ENCODE results near the gene CXXC5. TPM values are rescaled to one million over a fixed set of nuclear protein-coding genes. Genes with fewer than 3 reads are reported as not detected.
A peak's percentile ranks its signal among the peaks of the same experiment; 100 is the strongest.

Gene CXXC5
- total and polyA plus RNA-seq, 2 experiments from 2014 or later, result 81.4 to 168 TPM

- peak; percentile 93 for DNase-seq
- H3K4me1 ChIP-seq (ENCODE audit: insufficient read depth), result peaks cover 4% of the 10 kb centered on the region; the same call in 1 of the 2 replicates
- peak overlapping the region; percentile 64 for H3K9ac ChIP-seq
- WGBS, 2 experiments (ENCODE audit: low coverage in 1 of 2, low lambda C conversion rate in 2 of 2, missing lambda C conversion rate in 2 of 2), result 3% methylated on average over 27 to 31 of the region's 44 CpGs
- in situ Hi-C loops (cut with MboI), result no loop called here
- H3K4me2 ChIP-seq (ENCODE audit: unreplicated experiment), result peak overlapping the region; percentile 73
- TF ChIP-seq EZH2phosphoT487 (IDR thresholded peaks at IDR 0.05; ENCODE audit: insufficient read depth, low read depth) (no peak), EZH2 (IDR thresholded peaks at IDR 0.05; ENCODE audit: insufficient read depth, poor library complexity, severe bottlenecking) (no peak)
- peaks cover 9% of the 10 kb centered on the region for H3F3A ChIP-seq (ENCODE audit: insufficient read depth)
- no peaks in the 10 kb centered on the region for H3K9me3 ChIP-seq (ENCODE audit: low read depth)
- no peaks in the 10 kb centered on the region for H4K20me1 ChIP-seq (ENCODE audit: insufficient read depth)
- no peaks in the 10 kb centered on the region for H3K79me2 ChIP-seq (ENCODE audit: insufficient read depth)
- no peaks in the 10 kb centered on the region for H3K36me3 ChIP-seq (ENCODE audit: low read depth)
- H3K27me3 ChIP-seq (replicated peaks; ENCODE audit: insufficient read depth), result no peaks in the 10 kb centered on the region
- H2AFZ ChIP-seq, result peak overlapping the region; percentile 38; the same call in 1 of the 2 replicates
- H3K9me2 ChIP-seq (ENCODE audit: insufficient read depth), result no peaks in the 10 kb centered on the region
- H3K4me3 ChIP-seq, result peak overlapping the region; percentile 49
- peak overlapping the region; percentile 49 for H3K27ac ChIP-seq
These were observed 60.9 kb downstream of the CXXC5 start for GRCh38 chr5:139708877-139709581.

DNA sequence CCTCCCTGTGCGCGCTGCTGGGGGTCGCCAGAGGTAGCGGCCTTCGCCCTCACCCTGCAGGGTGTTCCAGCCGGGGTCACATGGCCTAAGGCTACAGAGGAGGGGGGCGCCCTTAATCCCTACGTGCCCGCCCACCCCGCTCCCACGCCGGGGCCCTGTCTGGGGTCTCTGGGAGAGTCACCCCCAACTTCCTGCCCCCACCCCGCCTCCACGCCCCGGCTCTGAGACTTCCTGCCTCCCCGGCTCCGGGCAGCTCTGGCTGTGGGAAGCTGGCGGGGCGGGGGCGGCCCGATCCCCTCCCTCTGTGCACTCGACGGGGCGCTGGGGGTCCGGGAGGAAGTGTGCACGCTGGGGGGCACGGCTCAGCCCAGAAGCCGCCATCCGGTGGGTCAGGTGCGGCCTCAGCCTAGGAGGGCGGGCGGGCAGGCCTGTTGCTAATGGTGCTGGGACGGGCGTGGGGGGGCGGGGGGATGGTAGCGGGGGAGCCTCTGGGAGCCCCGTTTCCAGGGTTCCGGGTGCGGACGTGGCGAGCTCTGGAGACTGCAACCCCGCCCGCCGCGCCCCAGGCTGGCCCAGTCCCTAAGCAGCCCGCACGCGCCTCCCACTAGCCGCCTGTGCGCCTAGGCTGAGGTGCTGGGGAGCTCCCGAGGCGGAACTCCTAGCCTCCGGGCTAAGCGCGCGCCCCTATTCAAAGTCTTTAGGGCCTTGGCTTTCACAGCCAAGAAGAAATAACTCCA lies 61.6 kb downstream of the CXXC5 start:
- no peaks in the 10 kb centered on the region for H3K9me3 ChIP-seq (ENCODE audit: low read depth)
- no peak for TF ChIP-seq EZH2 (IDR thresholded peaks at IDR 0.05; ENCODE audit: insufficient read depth, poor library complexity, severe bottlenecking)
- TF ChIP-seq EZH2phosphoT487 (IDR thresholded peaks at IDR 0.05; ENCODE audit: insufficient read depth, low read depth), result no peak
- H3K4me1 ChIP-seq (ENCODE audit: insufficient read depth), result peaks cover 4% of the 10 kb centered on the region; the same call in 1 of the 2 replicates
- peak overlapping the region; percentile 49 for H3K27ac ChIP-seq
- in situ Hi-C loops (cut with MboI), result no loop called here
- H3K9me2 ChIP-seq (ENCODE audit: insufficient read depth), result no peaks in the 10 kb centered on the region
- peak overlapping the region; percentile 64 for H3K9ac ChIP-seq
- peak overlapping the region; percentile 49 for H3K4me3 ChIP-seq
- H3K79me2 ChIP-seq (ENCODE audit: insufficient read depth), result no peaks in the 10 kb centered on the region
- WGBS, 2 experiments (ENCODE audit: low coverage in 1 of 2, low lambda C conversion rate in 2 of 2, missing lambda C conversion rate in 2 of 2), result 52 to 73% methylated on average over 12 to 49 of the region's 56 CpGs
- no peaks in the 10 kb centered on the region for H3K27me3 ChIP-seq (replicated peaks; ENCODE audit: insufficient read depth)
- peak overlapping the region; percentile 38; the same call in 1 of the 2 replicates for H2AFZ ChIP-seq
- peak overlapping the region; percentile 73 for H3K4me2 ChIP-seq (ENCODE audit: unreplicated experiment)
- H3F3A ChIP-seq (ENCODE audit: insufficient read depth), result peaks cover 9% of the 10 kb centered on the region
- no peak for DNase-seq
- H3K36me3 ChIP-seq (ENCODE audit: low read depth), result no peaks in the 10 kb centered on the region
- H4K20me1 ChIP-seq (ENCODE audit: insufficient read depth), result no peaks in the 10 kb centered on the region

- Histone ChIP-seq H3K9me2 (ENCODE audit: insufficient read depth) (no peaks in the 10 kb centered on the region), H3K4me3 (peak overlapping the region; percentile 75), H3F3A (ENCODE audit: insufficient read depth) (peaks cover 9% of the 10 kb centered on the region), H3K4me2 (ENCODE audit: unreplicated experiment) (peak overlapping the region; percentile 98), H3K27me3 (replicated peaks; ENCODE audit: insufficient read depth) (no peaks in the 10 kb centered on the region), H2AFZ (peak overlapping the region; percentile 76), H3K9ac (peak overlapping the region; percentile 91), H3K36me3 (ENCODE audit: low read depth) (no peaks in the 10 kb centered on the region), H3K4me1 (ENCODE audit: insufficient read depth) (peaks cover 4% of the 10 kb centered on the region; the same call in 1 of the 2 replicates), H4K20me1 (ENCODE audit: insufficient read depth) (no peaks in the 10 kb centered on the region), H3K79me2 (ENCODE audit: insufficient read depth) (no peaks in the 10 kb centered on the region), H3K27ac (peak overlapping the region; percentile 44), H3K9me3 (ENCODE audit: low read depth) (no peaks in the 10 kb centered on the region)
- WGBS, 2 experiments (ENCODE audit: low coverage in 1 of 2, low lambda C conversion rate in 2 of 2, missing lambda C conversion rate in 2 of 2), result 27 to 30% methylated on average over 52 to 60 of the region's 60 CpGs
- DNase-seq, result peak; percentile 96
- TF ChIP-seq EZH2 (IDR thresholded peaks at IDR 0.05; ENCODE audit: insufficient read depth, poor library complexity, severe bottlenecking) (no peak), EZH2phosphoT487 (IDR thresholded peaks at IDR 0.05; ENCODE audit: insufficient read depth, low read depth) (no peak)
- in situ Hi-C loops (cut with MboI), result no loop called here
These were observed 62.3 kb downstream of the CXXC5 start for GRCh38 chr5:139710319-139711066.

All from GM23248 (cell line).